HG02840 (cell line): Measurements from ENCODE around the gene DNAH9.

Experiments
- ATAC-seq: cut with Tn5 transposase; IDR thresholded peaks from one replicate; pipeline ENCODE4 v1.9.1; 2021; ENCODE audit warnings: mild to moderate bottlenecking, moderate library complexity, moderate number of reproducible peaks; ENCODE audit not compliant: unreplicated experiment, low FRiP score

The DNAH9 gene

DNA sequence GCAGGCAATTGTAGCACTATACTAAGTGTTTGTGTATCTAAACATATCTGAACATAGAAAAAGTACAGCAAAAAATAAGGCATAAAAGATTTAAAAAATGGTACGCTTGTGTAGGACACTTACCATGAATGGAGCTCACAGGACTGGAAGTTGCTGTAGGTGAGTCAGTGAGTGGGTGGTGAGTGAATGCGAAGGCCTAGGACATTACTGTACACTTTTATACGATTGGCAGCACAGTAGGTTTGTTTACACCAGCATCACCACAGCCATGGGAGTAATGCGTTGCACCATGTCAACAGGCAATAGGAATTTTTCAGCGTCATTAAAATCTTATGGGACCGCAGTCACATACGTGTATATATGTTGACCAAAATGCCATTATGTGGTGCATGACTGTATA, 45.6 kb downstream of the DNAH9 start:
- ATAC-seq: no peak

DNA sequence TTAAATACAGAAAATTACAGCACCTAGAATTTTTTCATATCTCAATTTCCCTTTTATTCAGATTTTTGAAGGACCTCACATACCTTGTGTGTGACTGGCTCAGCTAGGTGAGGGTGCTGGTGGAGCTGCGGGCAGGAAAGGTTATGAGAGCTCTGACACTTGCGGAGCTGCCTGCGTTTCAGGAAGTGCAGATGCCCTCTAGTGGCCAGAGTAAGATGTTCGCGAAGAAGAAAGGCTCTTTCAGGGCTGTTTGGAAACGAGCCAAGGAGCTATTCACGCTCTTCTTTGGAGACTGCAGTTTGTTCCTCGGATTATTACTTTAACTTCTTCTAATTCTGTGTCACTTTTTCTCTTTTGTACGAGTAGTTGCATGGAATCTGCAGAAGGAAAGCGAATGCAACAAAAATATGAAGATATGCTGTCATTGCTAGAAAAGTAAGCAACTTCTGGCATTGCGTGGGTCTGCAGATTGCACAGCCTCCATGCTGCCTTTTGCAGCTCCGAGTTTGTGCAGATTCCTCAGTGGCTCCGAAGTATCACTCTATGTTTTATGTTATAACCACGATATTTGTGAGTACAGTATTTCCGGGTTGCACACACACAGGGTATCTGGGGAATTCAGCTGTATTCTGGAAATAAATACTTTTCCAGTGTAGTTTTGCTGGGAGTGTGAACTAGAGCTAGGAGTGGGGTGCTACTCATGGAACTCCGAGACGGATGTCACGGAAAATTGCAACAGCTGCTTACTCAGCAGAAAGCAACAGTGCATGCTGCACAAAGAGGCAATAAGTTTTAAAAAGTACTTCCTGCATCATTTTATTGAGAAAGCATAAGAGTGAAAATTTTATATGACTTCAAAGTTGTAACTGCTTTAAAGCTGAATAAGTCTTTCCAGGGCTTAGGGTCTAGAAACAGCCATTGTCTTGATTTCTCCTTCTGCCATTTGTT, 46.3 kb downstream of the DNAH9 start:
- no peak for ATAC-seq

DNA sequence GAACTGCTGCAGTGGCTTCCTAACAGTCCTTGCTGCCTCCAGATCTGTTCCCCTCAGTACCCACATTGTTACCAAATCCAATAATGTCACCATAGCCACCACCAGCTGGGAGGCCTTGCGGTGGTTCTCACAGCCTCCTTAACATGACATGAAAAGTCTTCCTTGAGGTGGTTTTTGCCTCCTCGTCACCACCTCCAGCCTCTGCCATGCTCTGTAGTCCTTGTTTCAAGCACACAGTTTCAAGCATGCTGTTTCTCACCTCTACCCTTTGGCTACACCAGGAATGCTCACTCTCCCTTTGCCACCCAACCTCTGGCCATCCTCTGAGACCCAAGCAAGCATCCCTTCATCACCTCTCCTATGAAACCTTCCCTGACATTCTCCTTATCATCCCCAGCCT, 47.2 kb downstream of the DNAH9 start:
- no peak for ATAC-seq

DNA sequence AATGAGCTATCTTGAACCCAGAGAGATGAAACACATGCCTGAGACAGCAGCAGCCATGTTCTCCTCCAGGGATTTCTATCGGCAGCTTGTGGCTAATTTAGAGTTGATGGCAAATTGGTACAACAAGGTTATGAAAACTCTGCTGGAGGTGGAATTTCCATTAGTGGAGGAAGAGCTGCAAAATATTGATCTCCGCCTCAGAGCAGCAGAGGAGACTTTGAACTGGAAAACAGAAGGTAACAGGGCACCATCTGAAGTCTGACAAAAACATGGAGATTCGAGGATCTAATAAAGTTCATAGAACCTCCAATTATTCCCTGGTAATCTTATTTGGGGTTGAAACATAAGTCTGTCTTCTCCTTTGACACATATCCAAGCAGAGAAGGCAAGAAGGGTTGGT, 52.8 kb downstream of the DNAH9 start:
- ATAC-seq: no peak

DNA sequence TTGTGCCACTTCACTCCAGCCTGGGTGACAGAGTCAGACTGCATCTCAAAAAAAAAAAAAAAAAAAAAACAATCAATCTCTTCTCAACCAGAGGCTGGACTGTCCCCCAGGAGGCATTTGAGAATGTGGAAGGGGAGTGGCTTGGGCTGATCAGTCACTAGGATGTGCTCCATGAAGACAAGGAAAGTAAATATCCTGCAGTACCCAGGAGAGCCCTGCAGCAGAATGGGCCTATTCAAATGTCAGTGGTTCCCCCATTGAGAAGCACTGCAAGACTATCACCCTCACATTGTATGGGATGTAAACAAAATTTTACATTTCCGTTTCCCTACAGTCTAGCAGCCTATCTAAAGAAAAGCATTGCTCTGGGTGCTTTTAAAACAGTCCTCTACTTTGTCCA, 70.3 kb downstream of the DNAH9 start:
- no peak for ATAC-seq

DNA sequence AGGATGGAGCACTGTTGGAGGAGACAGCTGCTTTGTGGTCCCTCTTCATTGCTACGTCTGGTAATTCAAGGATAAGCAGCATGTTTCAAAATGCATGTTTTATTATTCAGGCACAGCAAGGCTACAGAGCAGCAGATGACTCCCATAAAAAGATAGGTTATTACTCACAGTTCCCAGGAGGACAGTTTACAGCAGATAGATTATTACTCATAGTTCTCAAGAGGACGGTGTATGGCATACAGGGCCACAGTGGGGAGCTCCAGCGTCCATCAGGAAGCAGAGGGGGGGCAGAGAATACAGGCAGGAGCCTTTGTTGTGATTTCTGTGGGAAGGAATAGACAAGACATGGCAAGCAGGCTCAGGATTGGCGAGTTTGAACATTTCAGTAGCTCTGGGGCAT, 72.9 kb downstream of the DNAH9 start:
- ATAC-seq: no peak

DNA sequence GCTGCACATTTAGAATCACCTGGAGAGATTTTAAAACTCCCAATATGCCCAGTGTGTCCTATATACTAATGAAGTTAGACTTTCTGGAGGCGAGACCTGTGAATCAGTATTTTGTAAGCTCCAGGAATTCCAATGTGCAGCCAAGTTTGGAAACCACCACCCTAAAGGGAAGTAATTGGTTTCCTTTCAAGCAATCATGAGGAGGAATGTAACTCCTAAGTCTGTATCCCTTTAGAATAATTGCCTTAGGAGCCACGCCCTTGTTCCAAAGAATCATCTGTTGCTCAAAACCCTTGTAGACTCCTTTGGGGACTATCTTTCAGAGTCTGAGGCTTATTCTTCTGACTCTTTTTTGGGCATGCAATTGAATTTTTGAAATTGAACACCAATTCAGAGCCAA, 84.4 kb downstream of the DNAH9 start:
- ATAC-seq: no peak

DNA sequence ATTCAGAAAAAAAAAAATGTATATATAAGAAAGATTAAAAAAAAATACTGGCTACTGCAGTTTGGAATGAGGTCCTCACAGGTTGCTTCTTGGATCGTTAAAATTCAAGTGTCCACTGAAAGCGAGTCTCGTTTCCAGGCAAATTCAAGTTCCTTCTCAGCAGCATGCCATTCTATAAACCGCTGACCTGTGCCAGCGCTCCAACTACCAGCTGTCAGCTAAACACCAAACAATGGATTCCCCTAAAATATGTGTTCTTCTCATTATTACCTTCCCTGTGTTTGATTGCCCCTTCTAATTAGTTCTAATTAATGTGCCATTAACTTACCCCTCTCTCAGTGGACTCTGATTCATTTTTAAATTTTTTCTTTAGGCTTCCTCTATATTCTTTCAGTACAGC, 92.4 kb downstream of the DNAH9 start:
- ATAC-seq: no peak

DNA sequence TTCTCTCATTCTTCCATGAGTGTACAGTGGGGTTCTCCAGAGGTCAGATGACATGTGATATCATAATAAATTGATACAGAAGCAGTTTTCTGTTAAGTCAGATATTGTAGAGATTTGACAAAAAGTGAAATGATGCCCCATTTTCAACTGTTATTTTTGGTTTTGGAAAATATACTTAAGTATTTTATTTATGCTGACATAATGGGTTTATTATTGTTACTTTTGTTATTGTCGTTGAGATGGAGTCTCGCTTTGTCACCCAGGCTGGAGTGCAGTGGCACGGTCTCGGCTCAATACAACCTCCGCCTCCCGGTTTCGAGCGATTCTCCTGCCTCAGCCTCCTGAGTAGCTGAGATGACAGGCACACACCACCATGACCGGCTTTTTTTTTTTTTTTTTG, 94.4 kb downstream of the DNAH9 start:
- ATAC-seq: no peak

DNA sequence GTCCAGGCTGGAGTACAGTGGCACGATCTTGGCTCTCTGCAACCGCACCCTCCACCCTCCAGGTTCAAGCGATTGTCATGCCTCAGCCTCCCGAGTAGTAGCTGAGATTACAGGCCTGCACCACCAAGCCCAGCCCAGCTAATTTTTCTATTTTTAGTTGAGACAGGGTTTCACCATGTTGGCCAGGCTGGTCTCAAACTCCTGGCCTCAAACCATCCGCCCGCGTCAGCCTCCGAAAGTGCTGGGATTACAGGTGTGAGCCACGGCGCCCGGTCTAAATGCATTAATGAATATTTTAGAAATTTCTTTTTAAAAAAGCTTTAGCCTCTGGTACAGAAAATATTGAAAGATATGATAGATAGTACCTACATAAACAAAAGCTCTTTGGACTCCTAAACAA, 95.0 kb downstream of the DNAH9 start:
- no peak for ATAC-seq

DNA sequence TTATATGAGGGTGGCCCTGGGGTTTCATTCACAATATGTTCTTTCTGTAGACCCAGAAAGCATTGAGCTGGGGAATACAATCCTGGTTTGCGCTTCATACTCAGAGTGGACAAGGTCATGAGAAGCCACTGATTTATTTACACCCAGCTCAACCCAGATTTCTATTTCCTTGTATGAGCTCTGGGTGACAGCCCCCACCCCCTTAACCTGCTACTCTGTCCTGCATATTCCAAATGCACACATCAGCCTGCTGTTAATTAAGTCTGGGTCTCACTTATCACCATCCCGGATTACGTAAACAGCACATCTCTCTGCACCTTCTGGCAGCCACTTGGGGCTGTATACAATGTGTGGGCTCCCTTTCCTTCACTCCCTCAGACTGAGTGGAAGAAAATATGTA, 102.4 kb downstream of the DNAH9 start:
- ATAC-seq: no peak

DNA sequence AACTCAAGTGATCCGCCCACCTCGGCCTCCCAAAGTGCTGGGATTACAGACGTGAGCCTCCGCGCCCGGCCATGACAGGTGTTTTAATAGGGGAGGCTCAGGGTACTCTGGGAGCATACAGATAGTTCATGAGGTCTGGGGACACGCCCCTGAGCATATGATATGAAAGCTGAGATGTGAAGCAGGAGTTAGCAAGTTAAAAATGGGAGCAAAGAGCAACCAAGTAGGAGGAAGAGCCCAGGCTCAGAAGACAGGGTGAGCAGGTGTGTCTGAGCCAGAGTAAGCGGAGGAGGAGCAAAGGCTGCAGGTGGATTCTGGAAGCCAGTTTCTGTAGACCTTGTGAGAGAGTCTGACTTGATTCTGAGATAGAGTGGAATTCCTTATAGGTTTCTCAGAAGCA, 103.6 kb downstream of the DNAH9 start:
- no peak for ATAC-seq

DNA sequence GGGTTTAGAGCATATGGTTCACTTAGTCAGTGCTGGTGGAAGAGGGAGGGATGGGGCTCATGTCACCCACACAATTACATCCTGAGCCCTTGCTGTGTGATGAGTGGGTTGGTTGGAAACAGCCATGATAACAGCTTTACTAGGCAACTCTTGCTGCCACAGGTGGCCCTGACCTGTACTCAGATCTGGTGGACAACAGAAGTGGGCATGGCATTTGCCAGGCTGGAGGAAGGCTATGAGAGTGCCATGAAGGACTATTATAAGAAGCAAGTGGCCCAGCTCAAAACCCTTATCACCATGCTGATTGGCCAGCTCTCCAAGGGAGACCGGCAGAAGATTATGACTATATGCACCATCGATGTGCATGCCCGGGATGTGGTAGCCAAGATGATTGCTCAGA, 105.8 kb downstream of the DNAH9 start:
- ATAC-seq: no peak

DNA sequence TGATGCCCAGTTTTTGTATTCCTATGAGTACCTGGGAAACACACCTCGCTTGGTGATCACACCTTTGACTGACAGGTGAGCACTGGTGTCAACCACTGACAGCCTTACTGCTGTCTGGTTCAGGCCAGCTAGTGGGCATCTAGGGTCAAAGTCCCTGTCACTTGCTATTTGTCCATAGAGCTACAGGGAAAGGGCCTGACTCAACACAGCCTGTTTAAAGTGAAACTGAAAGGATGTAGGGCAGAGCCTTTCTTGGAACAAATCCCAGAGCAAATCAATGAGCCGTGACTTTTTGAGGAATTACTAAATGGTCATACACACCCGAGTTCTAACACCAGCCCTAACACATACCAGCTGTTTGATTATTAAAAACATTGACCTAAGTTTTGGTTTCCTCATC, 106.8 kb downstream of the DNAH9 start:
- no peak for ATAC-seq

DNA sequence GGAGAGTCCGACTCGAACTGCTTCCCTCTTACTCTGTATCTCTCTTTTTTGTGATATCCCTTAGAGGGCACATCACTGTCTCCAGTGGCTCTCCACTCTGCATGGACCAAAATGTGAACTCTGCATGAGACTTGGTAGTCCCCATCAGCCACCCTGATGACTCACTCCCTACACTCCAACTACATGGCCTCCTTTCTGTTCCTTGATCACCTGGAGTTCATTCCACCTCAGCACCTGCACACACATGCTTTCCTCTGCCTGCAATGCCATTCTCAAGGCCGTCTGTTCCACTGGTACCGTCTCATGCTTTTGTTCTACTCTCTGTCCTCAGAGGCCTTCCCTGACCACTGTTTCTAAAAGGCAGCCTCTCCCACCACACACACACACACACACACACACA, 109.3 kb downstream of the DNAH9 start:
- no peak for ATAC-seq

DNA sequence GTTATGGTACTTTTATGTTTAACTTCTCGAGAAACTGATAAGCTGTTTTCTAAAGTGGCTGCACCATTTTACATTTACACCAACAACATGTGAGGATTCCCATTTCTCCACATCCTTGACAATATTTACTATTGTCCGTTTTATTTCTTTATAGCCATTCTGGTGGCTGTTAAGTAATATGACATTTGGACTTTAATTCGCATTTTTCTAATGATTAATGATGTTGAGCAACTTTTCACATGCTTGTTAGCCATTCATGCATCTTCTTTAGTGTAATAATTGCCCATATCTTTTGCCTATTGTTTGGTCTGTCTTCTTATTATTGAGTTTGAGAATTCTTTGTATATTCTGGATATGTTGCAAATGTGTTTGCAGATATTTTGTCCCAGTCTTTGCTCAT, 114.2 kb downstream of the DNAH9 start:
- ATAC-seq: no peak

DNA sequence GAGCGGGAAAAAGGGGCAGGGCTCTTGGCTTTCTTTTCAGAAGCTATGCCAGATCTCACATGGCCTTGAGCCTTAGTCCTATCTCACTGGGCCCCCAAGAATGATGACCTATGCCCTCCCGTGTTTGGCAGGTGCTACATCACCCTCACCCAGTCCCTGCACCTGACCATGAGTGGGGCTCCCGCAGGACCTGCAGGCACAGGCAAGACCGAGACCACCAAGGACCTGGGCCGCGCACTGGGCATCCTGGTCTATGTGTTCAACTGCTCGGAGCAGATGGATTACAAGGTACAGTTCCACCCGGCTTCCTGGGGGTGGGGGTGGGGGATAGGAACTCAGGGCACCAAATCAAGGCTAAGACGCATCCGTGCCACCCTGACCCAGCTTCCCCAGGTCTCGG, 120.9 kb downstream of the DNAH9 start:
- ATAC-seq: no peak

DNA sequence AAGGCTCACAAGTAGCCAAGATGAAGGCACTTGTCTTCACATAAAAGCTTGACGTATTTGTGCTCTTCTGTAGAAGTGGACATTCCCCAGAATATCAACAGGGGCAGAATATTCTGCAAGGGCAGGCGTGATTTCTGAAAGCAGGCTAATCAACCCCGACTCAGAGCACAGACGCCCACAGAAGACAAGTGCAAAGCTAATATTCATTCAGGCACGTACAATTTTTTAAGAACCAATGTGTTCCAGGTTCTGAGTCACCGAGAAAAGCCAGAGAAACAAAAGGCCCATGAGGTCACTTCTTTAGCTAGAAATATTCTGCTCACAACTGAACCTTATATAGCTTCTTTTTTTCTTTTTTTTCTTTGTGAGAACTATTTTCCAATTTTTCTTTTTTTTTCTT, 121.6 kb downstream of the DNAH9 start:
- ATAC-seq: no peak

DNA sequence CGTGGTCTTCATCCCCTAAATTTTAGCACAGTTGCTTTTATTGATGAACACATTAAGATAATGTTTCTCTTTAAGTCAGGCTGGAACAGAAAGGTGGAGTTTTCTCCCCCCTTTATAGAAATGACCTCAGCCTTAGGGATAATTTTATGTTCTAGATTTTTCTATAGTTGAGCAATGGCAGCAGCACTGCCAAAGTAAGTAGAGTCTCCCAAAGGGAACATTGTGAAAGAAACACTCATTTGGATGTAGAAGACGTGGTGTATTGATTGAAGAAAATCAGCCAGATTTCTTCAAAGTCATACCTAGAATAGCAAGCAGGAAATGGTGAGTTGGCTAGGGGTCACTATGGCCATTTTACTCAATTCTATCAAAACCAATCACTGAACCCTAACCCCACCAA, 122.5 kb downstream of the DNAH9 start:
- no peak for ATAC-seq

DNA sequence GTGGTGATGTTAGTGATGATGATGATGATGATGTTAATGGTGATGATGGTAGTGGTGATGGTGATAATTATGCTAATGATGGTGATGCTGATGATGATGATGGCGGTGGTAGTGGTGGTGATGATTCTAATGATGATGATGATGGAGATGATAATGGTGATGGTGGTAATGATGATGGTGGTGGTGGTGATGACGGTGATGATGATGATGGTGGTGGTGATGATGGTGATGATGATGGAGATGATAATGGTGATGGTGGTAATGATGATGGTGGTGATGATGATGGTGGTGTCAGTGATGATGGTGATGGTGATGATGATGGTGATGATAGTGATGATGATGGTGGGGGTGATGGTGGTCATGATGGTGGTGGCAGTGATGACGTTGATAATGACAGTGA, 132.5 kb downstream of the DNAH9 start:
- ATAC-seq: no peak

DNA sequence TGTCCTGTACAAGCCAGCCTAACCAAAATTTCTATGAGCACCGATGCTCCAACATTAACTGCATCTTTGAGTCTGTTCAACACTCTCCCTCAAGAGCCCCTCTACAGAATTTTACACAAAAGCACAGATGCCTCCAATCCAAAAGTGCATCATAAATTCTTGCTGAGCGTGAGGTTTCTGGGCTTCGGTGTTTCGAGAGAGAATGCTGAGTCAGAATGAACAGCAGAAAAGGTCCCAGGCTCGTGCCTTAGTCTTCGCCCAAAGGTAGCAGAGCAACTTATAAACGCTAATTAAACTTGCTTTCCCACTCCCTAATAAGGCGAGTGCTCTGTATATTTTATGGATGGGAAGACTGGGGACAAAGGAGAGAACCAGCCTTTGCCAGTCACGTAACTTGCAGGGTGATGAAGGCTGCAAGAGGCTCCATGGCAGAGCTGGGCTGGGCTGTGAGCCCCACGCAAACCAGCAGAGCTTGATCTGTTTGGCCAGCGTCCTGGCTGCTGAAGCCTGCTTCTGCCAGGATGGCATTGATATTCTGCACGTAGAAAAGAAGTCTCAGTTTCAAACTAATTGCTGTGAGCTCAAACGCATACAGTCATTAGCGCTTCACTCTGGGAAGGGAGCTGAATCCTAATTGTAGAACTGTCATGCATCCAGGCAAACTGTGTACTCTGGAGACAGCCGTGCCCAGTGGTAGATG, 138.5 kb downstream of the DNAH9 start:
- no peak for ATAC-seq

DNA sequence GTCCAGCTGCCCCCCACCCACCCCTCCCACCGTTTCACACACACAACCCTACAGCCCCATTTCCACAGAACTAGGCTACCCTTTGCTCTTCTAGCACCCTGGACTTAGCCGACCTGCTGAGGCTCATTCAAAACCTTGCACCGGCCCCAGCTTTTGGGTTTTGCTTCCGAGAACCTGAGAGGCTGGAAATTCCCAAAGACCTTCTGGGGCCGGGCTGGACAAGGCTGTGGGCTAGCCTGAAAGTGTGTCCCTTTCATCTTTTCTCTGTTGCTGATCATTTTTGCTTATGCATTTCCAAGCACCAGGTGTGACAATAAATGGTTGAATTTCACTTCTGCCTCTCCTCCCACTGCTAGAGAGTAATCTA, 139.0 kb downstream of the DNAH9 start:
- ATAC-seq: no peak
